ENCODE measurements around the gene UBB.
A peak's percentile ranks its signal among the peaks of the same experiment; 100 is the strongest.

Gene UBB

GRCh38 chr17:16417399-16417798, 36.5 kb downstream of the UBB start:
- H3K4me1 Mint-ChIP-seq (ENCODE audit: low read depth), result peaks cover 35% of the 10 kb centered on the region
- no peaks in the 10 kb centered on the region for H3K27me3 Mint-ChIP-seq (ENCODE audit: low read depth)
- H3K4me3 Mint-ChIP-seq, result peak overlapping the region; percentile 99
- no peaks in the 10 kb centered on the region for H3K9me3 Mint-ChIP-seq
- peaks cover 43% of the 10 kb centered on the region for H3K36me3 Mint-ChIP-seq (ENCODE audit: low read depth)
- peak overlapping the region; percentile 98 for H3K27ac Mint-ChIP-seq
- no peak for DNase-seq (ENCODE audit: low spot score)

DNA sequence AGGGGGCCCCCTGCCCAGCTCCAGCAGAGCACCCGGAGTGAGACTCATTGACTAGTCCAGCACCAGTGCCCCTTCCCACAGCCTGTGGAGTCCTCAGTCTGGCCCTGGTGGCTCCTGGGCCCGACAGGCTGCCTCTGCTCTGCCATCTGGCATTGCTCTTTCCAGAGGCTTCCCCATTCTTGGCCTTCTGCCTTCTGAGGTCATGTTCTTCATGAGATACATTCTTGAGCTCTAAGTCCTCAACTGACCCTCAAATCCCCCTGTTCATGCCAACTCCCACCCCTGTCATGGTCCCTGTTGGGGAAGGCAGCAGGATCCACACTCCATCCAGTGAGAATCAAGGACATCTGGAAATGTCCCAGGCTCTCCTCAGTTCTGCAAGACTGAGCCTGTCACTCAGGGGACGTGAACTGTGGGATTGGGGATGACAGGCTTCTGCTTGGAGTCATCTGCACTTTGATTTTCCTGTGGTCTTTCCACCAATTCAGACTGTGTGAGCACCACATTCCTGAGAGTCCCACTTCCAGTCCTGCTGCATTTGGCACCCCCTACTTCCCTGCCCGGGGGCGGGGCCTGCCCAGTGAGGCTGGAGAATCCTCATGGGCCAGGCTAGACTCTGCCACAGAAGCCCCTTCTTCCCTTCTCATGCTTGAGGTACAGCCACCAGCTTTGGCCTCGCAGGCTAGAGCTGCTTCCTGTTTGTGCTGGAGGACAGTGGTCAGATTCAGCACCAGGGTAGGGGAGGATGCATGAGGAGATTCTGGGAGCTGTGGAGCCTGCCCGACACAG, 37.2 kb downstream of the UBB start:
- peaks cover 35% of the 10 kb centered on the region for H3K4me1 Mint-ChIP-seq (ENCODE audit: low read depth)
- peaks cover 49% of the 10 kb centered on the region for H3K36me3 Mint-ChIP-seq (ENCODE audit: low read depth)
- DNase-seq (ENCODE audit: low spot score), result no peak
- peak overlapping the region; percentile 75 for H3K4me3 Mint-ChIP-seq
- no peaks in the 10 kb centered on the region for H3K9me3 Mint-ChIP-seq
- H3K27me3 Mint-ChIP-seq (ENCODE audit: low read depth), result no peaks in the 10 kb centered on the region
- H3K27ac Mint-ChIP-seq, result peak overlapping the region; percentile 77

DNA sequence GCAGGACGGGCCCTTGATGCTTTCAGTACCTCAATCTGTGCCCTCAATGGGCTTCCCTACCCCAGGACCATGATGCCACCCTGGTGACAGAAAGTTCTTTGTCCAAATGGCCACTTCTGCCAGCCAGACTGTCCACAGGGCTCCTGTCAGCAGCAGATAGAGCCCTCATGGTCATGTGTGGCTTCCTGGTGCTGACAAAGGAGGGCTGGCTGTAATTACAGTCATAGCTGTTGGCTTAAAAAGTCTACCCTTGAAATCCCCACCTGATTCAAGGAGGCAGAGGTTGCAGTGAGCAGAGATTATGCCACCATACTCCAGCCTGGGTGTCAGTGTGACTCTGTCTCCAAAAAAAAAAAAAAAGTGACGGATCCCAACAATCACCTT, 37.8 kb downstream of the UBB start:
- H3K36me3 Mint-ChIP-seq (ENCODE audit: low read depth), result peaks cover 50% of the 10 kb centered on the region
- H3K4me3 Mint-ChIP-seq, result peak overlapping the region; percentile 75
- peak overlapping the region; percentile 77 for H3K27ac Mint-ChIP-seq
- H3K9me3 Mint-ChIP-seq, result no peaks in the 10 kb centered on the region
- peaks cover 35% of the 10 kb centered on the region for H3K4me1 Mint-ChIP-seq (ENCODE audit: low read depth)
- DNase-seq (ENCODE audit: low spot score), result no peak
- no peaks in the 10 kb centered on the region for H3K27me3 Mint-ChIP-seq (ENCODE audit: low read depth)

DNA sequence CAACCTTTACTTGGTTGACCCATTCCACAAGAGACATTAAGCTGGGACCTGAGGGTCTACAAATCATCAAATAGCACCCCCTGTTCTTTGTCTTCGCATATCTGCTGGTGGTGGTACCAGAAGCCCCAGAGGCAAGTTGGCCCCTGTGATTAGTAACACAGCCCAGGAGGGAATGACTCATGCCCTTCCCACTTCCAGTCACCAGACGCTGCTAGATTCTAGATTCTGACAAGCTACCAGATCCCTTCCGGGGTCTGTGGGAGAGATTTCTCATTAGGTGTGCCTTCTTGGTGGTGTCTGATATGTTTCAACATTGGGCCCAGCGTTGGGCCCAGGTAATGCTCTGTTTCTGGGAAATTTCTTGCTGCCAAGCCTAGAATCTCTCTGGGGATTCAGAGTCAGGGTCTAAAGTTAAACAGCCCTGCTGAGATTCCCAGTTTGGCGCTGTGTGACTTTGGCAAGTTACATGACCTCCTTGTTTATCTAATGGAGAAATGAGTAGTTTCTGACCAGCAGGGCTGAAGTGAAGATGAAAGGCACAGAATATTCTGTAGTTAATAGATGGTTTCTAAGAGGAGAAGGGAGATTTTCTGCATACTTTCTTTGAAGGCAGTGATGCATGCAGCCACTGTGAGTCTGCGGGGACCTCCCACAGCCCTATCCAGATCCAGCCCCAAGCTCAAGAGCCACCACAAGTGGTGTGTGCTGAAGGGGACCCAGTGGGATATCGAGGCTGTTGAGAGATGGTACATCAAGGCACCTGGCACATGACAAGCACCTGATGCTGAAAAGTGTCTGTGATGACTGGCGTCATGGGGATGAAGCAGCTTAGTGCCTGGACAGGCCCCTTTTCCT, 38.4 kb downstream of the UBB start:
- Mint-ChIP-seq H3K27ac (peak overlapping the region; percentile 77), H3K27me3 (ENCODE audit: low read depth) (no peaks in the 10 kb centered on the region), H3K4me1 (ENCODE audit: low read depth) (peaks cover 34% of the 10 kb centered on the region), H3K4me3 (peak overlapping the region; percentile 75), H3K9me3 (no peaks in the 10 kb centered on the region), H3K36me3 (ENCODE audit: low read depth) (peaks cover 48% of the 10 kb centered on the region)
- peak; percentile 78 for DNase-seq (ENCODE audit: low spot score)

DNA sequence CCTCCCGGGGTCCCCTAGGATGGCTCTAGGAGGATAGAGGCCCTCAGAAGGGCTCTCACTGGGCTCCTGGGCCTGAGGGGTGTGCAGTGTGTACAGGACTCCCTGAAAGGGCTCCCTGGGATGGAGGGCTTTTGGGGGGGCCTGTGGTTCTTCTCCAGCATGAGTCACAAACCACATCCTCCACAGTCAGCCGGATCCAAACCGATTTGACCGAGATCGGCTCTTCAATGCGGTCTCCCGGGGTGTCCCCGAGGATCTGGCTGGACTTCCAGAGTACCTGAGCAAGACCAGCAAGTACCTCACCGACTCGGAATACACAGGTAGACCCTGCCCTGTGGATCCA, 39.0 kb downstream of the UBB start:
- peak overlapping the region; percentile 24 for H3K4me3 Mint-ChIP-seq
- peaks cover 49% of the 10 kb centered on the region for H3K36me3 Mint-ChIP-seq (ENCODE audit: low read depth)
- H3K27ac Mint-ChIP-seq, result no peak overlapping the region
- DNase-seq (ENCODE audit: low spot score), result peak; percentile 68
- H3K27me3 Mint-ChIP-seq (ENCODE audit: low read depth), result no peaks in the 10 kb centered on the region
- H3K4me1 Mint-ChIP-seq (ENCODE audit: low read depth), result peaks cover 30% of the 10 kb centered on the region
- no peaks in the 10 kb centered on the region for H3K9me3 Mint-ChIP-seq

- DNase-seq (ENCODE audit: low spot score), result no peak
- Mint-ChIP-seq H3K27me3 (ENCODE audit: low read depth) (no peaks in the 10 kb centered on the region), H3K9me3 (no peaks in the 10 kb centered on the region), H3K36me3 (ENCODE audit: low read depth) (peaks cover 60% of the 10 kb centered on the region), H3K4me3 (no peak overlapping the region), H3K4me1 (ENCODE audit: low read depth) (peaks cover 20% of the 10 kb centered on the region), H3K27ac (no peak overlapping the region)
These were observed 41.5 kb downstream of the UBB start for GRCh38 chr17:16422416-16422815.

DNA sequence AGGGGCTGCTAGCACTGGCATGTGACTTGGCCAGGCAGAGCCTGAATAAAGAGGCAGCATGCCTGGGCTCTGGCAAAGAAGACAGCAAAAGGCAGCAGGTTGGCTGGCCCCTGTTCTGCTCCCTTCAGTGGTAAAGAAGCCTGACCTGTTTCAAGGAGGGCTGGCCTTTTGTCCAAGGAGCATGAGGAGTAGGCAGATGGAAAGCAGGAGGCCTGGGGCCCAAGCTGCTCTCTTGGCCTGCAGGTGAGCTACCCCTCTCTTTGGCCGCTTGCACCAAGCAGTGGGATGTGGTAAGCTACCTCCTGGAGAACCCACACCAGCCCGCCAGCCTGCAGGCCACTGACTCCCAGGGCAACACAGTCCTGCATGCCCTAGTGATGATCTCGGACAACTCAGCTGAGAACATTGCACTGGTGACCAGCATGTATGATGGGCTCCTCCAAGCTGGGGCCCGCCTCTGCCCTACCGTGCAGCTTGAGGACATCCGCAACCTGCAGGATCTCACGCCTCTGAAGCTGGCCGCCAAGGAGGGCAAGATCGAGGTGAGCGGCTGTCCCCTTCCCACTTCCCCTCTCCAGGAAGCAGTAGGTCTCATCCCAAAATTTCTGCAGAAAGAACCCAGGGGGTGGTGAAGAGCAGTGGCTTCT, 42.5 kb downstream of the UBB start:
- H3K4me3 Mint-ChIP-seq, result no peak overlapping the region
- H3K4me1 Mint-ChIP-seq (ENCODE audit: low read depth), result peaks cover 13% of the 10 kb centered on the region
- H3K27ac Mint-ChIP-seq, result no peak overlapping the region
- no peaks in the 10 kb centered on the region for H3K27me3 Mint-ChIP-seq (ENCODE audit: low read depth)
- peaks cover 55% of the 10 kb centered on the region for H3K36me3 Mint-ChIP-seq (ENCODE audit: low read depth)
- DNase-seq (ENCODE audit: low spot score), result no peak
- H3K9me3 Mint-ChIP-seq, result no peaks in the 10 kb centered on the region

- H3K27ac Mint-ChIP-seq, result no peak overlapping the region
- no peak for DNase-seq (ENCODE audit: low spot score)
- peaks cover 51% of the 10 kb centered on the region for H3K36me3 Mint-ChIP-seq (ENCODE audit: low read depth)
- H3K4me3 Mint-ChIP-seq, result no peak overlapping the region
- H3K27me3 Mint-ChIP-seq (ENCODE audit: low read depth), result no peaks in the 10 kb centered on the region
- H3K4me1 Mint-ChIP-seq (ENCODE audit: low read depth), result no peaks in the 10 kb centered on the region
- H3K9me3 Mint-ChIP-seq, result no peaks in the 10 kb centered on the region
These were observed 44.3 kb downstream of the UBB start for GRCh38 chr17:16425202-16425601.

DNA sequence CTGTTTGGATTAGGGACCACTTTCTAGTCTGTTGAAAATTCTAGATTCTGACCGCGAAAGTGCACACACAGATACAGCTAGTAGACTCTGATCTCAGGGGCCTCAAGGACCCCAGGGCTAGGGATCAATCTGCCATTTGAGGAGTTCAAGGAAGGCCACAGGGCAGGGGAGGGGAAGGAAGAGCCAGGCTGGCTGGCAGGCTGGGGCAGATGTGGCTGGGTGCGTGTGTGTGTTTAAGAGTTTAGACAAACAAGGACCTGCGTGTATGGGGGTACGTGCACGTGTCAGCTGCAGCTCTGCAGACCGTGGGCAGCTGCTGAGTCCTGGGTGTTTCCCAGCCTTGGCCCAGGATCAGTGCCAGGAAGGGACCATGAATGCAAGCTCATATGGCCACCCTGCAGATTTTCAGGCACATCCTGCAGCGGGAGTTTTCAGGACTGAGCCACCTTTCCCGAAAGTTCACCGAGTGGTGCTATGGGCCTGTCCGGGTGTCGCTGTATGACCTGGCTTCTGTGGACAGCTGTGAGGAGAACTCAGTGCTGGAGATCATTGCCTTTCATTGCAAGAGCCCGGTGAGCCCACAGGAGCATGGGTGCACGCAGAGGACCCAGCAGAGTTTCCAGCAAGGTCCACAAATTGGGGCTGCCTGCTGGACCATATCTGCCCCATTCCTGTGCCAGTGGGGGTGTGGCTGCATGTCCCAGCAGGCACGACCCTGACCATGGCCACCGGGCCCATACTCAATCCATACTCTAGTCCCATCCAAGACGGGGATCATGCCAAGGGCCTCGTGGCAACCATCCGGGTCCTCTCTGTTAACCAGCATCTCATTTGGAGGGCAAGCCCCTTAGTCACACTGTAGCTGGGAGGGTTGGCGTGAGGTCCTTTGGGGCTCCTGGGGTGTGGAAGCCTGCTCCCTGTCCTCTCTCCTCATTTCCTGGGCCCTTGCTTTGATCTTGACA, 45.1 kb downstream of the UBB start:
- no peaks in the 10 kb centered on the region for H3K4me1 Mint-ChIP-seq (ENCODE audit: low read depth)
- no peak for DNase-seq (ENCODE audit: low spot score)

GRCh38 chr17:16427020-16427419, 46.1 kb downstream of the UBB start:
- Mint-ChIP-seq H3K27me3 (ENCODE audit: low read depth) (no peaks in the 10 kb centered on the region), H3K27ac (no peak overlapping the region), H3K4me1 (ENCODE audit: low read depth) (no peaks in the 10 kb centered on the region), H3K9me3 (no peaks in the 10 kb centered on the region), H3K36me3 (ENCODE audit: low read depth) (peaks cover 47% of the 10 kb centered on the region), H3K4me3 (no peak overlapping the region)
- no peak for DNase-seq (ENCODE audit: low spot score)

More for the DNA sequence above, 45.1 kb downstream of the UBB start:
- H3K9me3 Mint-ChIP-seq, result no peaks in the 10 kb centered on the region
- H3K4me3 Mint-ChIP-seq, result no peak overlapping the region
- H3K27me3 Mint-ChIP-seq (ENCODE audit: low read depth), result no peaks in the 10 kb centered on the region
- no peak overlapping the region for H3K27ac Mint-ChIP-seq
- peaks cover 48% of the 10 kb centered on the region for H3K36me3 Mint-ChIP-seq (ENCODE audit: low read depth)

GRCh38 chr17:16428098-16428882, 47.4 kb downstream of the UBB start:
- no peak overlapping the region for H3K4me3 Mint-ChIP-seq
- no peaks in the 10 kb centered on the region for H3K4me1 Mint-ChIP-seq (ENCODE audit: low read depth)
- H3K27me3 Mint-ChIP-seq (ENCODE audit: low read depth), result no peaks in the 10 kb centered on the region
- H3K9me3 Mint-ChIP-seq, result no peaks in the 10 kb centered on the region
- H3K36me3 Mint-ChIP-seq (ENCODE audit: low read depth), result peaks cover 42% of the 10 kb centered on the region
- no peak overlapping the region for H3K27ac Mint-ChIP-seq
- DNase-seq (ENCODE audit: low spot score), result no peak

DNA sequence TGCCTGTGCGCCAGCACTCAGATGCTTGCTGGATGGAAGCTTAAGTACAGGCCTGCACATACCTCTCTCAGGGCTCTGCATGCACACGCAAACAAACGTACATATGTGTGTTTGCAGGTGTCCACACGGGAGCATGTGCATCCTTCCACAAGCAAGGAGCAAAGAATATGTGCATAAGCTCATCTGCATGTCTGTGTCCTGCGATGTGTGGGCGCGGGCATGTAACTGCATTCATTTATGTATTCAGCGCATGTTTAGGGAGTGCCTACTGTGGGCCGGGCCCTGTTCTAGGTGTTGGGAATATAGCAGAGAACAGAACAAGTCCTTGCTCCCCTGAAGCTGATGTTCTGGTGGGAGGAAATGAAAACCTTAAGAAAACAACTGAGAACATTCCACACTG, 48.2 kb downstream of the UBB start:
- Mint-ChIP-seq H3K27me3 (ENCODE audit: low read depth) (no peaks in the 10 kb centered on the region), H3K4me1 (ENCODE audit: low read depth) (no peaks in the 10 kb centered on the region), H3K27ac (no peak overlapping the region), H3K36me3 (ENCODE audit: low read depth) (peaks cover 42% of the 10 kb centered on the region), H3K9me3 (no peaks in the 10 kb centered on the region), H3K4me3 (no peak overlapping the region)
- DNase-seq (ENCODE audit: low spot score), result no peak

DNA sequence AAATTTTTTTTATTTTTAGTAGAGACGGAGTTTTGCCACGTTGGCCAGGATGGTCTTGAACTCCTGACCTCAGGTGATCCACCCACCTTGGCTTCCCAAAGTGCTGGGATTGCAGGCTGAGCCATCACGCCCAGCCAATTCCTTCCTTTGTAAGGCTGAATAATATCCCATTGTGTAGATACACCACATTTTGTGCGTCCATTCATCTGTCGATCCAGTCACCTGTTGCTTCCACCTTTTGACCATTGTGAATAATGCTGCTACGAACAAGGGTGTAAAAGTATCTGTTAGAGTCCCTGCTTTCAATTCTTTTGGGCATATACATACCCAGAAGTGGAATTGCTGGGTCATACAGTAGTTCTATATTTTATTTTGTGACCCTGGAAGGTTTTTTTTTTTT, 49.8 kb downstream of the UBB start:
- Mint-ChIP-seq H3K9me3 (no peaks in the 10 kb centered on the region), H3K27me3 (ENCODE audit: low read depth) (no peaks in the 10 kb centered on the region), H3K36me3 (ENCODE audit: low read depth) (peaks cover 39% of the 10 kb centered on the region), H3K27ac (no peak overlapping the region), H3K4me1 (ENCODE audit: low read depth) (peaks cover 4% of the 10 kb centered on the region), H3K4me3 (no peak overlapping the region)
- no peak for DNase-seq (ENCODE audit: low spot score)
